Tibial nerve (tissue), 4 donors: ENCODE data around the gene MRPL2.
A peak's percentile ranks its signal among the peaks of the same experiment; 100 is the strongest.

Experiments
- EP300 ChIP-seq, 2 donors: sonication (generic); formaldehyde crosslinking; IDR thresholded peaks; one replicate each; pipeline ENCODE4 v1.6.1; 2017; ENCODE audit warnings: antibody characterized with exemption in 2 of 2, mild to moderate bottlenecking in 1 of 2
- POLR2A ChIP-seq, 2 donors: fragments of 450-650 bp; IDR thresholded peaks; one replicate each; pipeline ENCODE4 v1.6.1; 2017; ENCODE audit warnings: antibody characterized with exemption in 2 of 2, mild to moderate bottlenecking in 2 of 2, moderate library complexity in 2 of 2
- TF ChIP-seq, protein P1 (sequence below), 5 experiments: fragments of 200-600 bp in 3 of 5; fragments of 450-650 bp in 2 of 5; sonication (generic) in 3 of 5; IDR thresholded peaks; one replicate each; pipeline ENCODE4 v1.5.1; 2016 to 2019; ENCODE audit warnings: antibody characterized with exemption in 5 of 5, mild to moderate bottlenecking in 3 of 5, moderate library complexity in 2 of 5

DNA sequence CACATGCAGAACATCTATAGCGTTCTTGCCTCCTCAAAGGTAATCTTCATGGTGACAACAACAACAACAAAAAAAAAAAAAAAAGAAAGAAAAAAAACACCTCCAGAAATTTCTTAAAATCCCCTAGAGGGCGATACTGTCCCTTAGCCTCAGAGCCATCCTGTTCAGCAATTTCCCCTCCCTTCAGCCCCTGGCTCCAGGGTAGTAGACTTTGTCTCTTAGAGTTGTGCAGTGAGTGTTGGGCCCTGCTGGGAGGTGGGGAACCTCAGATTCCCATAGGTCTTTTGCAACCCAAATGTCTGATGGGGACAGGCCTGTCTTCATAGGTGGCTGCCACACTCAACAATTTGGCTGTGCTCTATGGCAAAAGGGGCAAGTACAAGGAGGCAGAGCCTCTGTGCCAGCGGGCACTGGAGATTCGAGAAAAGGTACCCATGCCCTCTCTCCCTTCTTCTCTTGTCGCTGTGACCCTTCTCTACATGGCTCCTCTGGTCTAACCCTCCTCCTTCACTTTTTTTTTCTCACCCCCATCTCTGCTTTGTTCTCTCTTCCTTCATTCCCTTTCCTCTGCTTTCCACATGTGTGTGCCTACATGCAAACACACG, 10.9 kb upstream of the MRPL2 start:
- TF ChIP-seq, protein P1, sequence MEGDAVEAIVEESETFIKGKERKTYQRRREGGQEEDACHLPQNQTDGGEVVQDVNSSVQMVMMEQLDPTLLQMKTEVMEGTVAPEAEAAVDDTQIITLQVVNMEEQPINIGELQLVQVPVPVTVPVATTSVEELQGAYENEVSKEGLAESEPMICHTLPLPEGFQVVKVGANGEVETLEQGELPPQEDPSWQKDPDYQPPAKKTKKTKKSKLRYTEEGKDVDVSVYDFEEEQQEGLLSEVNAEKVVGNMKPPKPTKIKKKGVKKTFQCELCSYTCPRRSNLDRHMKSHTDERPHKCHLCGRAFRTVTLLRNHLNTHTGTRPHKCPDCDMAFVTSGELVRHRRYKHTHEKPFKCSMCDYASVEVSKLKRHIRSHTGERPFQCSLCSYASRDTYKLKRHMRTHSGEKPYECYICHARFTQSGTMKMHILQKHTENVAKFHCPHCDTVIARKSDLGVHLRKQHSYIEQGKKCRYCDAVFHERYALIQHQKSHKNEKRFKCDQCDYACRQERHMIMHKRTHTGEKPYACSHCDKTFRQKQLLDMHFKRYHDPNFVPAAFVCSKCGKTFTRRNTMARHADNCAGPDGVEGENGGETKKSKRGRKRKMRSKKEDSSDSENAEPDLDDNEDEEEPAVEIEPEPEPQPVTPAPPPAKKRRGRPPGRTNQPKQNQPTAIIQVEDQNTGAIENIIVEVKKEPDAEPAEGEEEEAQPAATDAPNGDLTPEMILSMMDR (IDR thresholded peaks at IDR 0.05), result peak in 2 of 5 experiments; percentile 25 to 26
- TF ChIP-seq POLR2A (IDR thresholded peaks at IDR 0.05) (no peak), EP300 (IDR thresholded peaks at IDR 0.05) (no peak)
